GM12892 (cell line): ENCODE data around the gene SPSB3.

ENCODE experiments used
- POLR2A ChIP-seq: IDR thresholded peaks from 2 replicates; pipeline ENCODE4 v1.6.1; 2011; ENCODE audit warnings: low read depth, low read length, control low read depth
- POLR2AphosphoS5 ChIP-seq: IDR thresholded peaks from 2 replicates; pipeline ENCODE4 v1.6.1; 2011; ENCODE audit warnings: low read depth, low read length, control low read depth
- TAF1 ChIP-seq: IDR thresholded peaks from 2 replicates; pipeline ENCODE4 v1.6.1; 2011; ENCODE audit warnings: low read depth, mild to moderate bottlenecking, control low read depth, low read length, borderline replicate concordance

GRCh38 chr16:1826691-1827573 is 44.6 kb upstream of the SPSB3 start, which contains the start of the genes FAHD1 and HAGH:
- TF ChIP-seq TAF1 (peak; percentile 30; the same call in 1 of the 2 replicates), POLR2AphosphoS5 (peak; percentile 77), POLR2A (peak; percentile 71; the same call in 1 of the 2 replicates)
